Lower lobe of right lung (tissue), 2 donors: ENCODE measurements around the gene COG3. TPM values are rescaled to one million over a fixed set of nuclear protein-coding genes. Genes with fewer than 3 reads are reported as not detected.

Source experiments
- ATAC-seq, 2 donors: fragments of 200-7000 bp; cut with Tn5 transposase; one replicate each; pipeline ENCODE4 v1.9.1; 2020 to 2022; ENCODE audit warnings: mild to moderate bottlenecking in 2 of 2, moderate library complexity in 2 of 2
- DNase-seq: peaks from one replicate; pipeline ENCODE4 v3.0.0-alpha.2; 2020
- H3K27ac ChIP-seq: fragments of 200-600 bp; one replicate; pipeline ENCODE4 v1.8.0; 2022
- H3K27me3 ChIP-seq: fragments of 200-600 bp; one replicate; pipeline ENCODE4 v1.8.0; 2022; ENCODE audit warnings: low read depth
- H3K36me3 ChIP-seq: fragments of 200-600 bp; one replicate; pipeline ENCODE4 v1.8.0; 2022; ENCODE audit warnings: mild to moderate bottlenecking
- H3K4me1 ChIP-seq: fragments of 200-600 bp; one replicate; pipeline ENCODE4 v1.8.0; 2022
- H3K4me3 ChIP-seq: fragments of 200-600 bp; one replicate; pipeline ENCODE4 v1.8.0; 2022; ENCODE audit warnings: mild to moderate bottlenecking
- H3K9me3 ChIP-seq: fragments of 200-600 bp; one replicate; pipeline ENCODE4 v1.8.0; 2022
- CTCF ChIP-seq: fragments of 200-600 bp; IDR thresholded peaks from one replicate; pipeline ENCODE4 v1.8.0; 2022; ENCODE audit warnings: antibody characterized with exemption, mild to moderate bottlenecking
- intact Hi-C: fragments of 100-400 bp; cut with DNase I; formaldehyde crosslinking; loops from one replicate; pipeline ENCODE4 v1.11.0; 2022
- total RNA-seq: library from RNA; stranded (reverse); fragmentation: NEBNext Ultra II Directional; extraction: Animal tissue kit (Norgen Biotek cat#: 25700); gene quantifications from one replicate; pipeline ENCODE4 v1.2.1, GENCODE V29; 2021
- donor health status: DM: no; HTN: yes; CAD: no; lungs with severe emphysema.

The COG3 gene
- total RNA-seq, 1 donor from 2014 or later = 21.9 TPM

GRCh38 chr13:45544520-45544919, 79.8 kb downstream of the COG3 start:
- no peaks in the 10 kb centered on the region for H3K27me3 ChIP-seq
- no peak overlapping the region for H3K27ac ChIP-seq
- DNase-seq (no peak), ATAC-seq (peak in 1 of 2 donors; percentile 33)
- H3K9me3 ChIP-seq = no peaks in the 10 kb centered on the region
- no peaks in the 10 kb centered on the region for H3K36me3 ChIP-seq
- no peak overlapping the region for H3K4me3 ChIP-seq
- intact Hi-C loops = no loop called here
- TF ChIP-seq CTCF = no peak
- H3K4me1 ChIP-seq = no peaks in the 10 kb centered on the region

GRCh38 chr13:45545686-45546409, 81.1 kb downstream of the COG3 start:
- no peak for TF ChIP-seq CTCF
- no peaks in the 10 kb centered on the region for H3K36me3 ChIP-seq
- no peak for DNase-seq

GRCh38 chr13:45546410-45546765, 81.6 kb downstream of the COG3 start:
- DNase-seq (no peak), ATAC-seq (no peak)
- Histone ChIP-seq H3K27me3 (no peaks in the 10 kb centered on the region), H3K9me3 (no peaks in the 10 kb centered on the region), H3K36me3 (no peaks in the 10 kb centered on the region), H3K4me1 (no peaks in the 10 kb centered on the region), H3K4me3 (no peak overlapping the region), H3K27ac (no peak overlapping the region)
- TF ChIP-seq CTCF = no peak
- intact Hi-C loops = no loop called here

More at GRCh38 chr13:45545686-45546409, 81.1 kb downstream of the COG3 start:
- Histone ChIP-seq H3K9me3 (no peaks in the 10 kb centered on the region), H3K27me3 (no peaks in the 10 kb centered on the region), H3K4me3 (no peak overlapping the region), H3K4me1 (no peaks in the 10 kb centered on the region), H3K27ac (no peak overlapping the region)
- intact Hi-C loops = no loop called here
- ATAC-seq = no peak

- no peaks in the 10 kb centered on the region for H3K4me1 ChIP-seq
- ATAC-seq = no peak
- TF ChIP-seq CTCF = no peak
- H3K9me3 ChIP-seq = no peaks in the 10 kb centered on the region
- no peak overlapping the region for H3K27ac ChIP-seq
- intact Hi-C loops = no loop called here
- no peaks in the 10 kb centered on the region for H3K27me3 ChIP-seq
- DNase-seq = no peak
- H3K4me3 ChIP-seq = no peak overlapping the region
- H3K36me3 ChIP-seq = no peaks in the 10 kb centered on the region
Measured at GRCh38 chr13:45548281-45548680, 83.5 kb downstream of the COG3 start.

- H3K4me1 ChIP-seq = no peaks in the 10 kb centered on the region
- H3K9me3 ChIP-seq = no peaks in the 10 kb centered on the region
- H3K4me3 ChIP-seq = no peak overlapping the region
- intact Hi-C loops = no loop called here
- no peak for TF ChIP-seq CTCF
- H3K36me3 ChIP-seq = no peaks in the 10 kb centered on the region
- DNase-seq = no peak
- H3K27ac ChIP-seq = no peak overlapping the region
- no peaks in the 10 kb centered on the region for H3K27me3 ChIP-seq
- ATAC-seq = no peak
Measured at GRCh38 chr13:45554604-45555109, 89.9 kb downstream of the COG3 start.
